Activated CD4-positive, CD25-positive, alpha-beta regulatory T cell (primary cell): Measurements from ENCODE around the gene NCOA5.
A peak's percentile ranks its signal among the peaks of the same experiment; 100 is the strongest.

Experiments used
- DNase-seq, 4 experiments: peaks; one replicate each; lab custom pipeline; 2025; lab: John Stamatoyannopoulos, UW

Gene NCOA5

DNA sequence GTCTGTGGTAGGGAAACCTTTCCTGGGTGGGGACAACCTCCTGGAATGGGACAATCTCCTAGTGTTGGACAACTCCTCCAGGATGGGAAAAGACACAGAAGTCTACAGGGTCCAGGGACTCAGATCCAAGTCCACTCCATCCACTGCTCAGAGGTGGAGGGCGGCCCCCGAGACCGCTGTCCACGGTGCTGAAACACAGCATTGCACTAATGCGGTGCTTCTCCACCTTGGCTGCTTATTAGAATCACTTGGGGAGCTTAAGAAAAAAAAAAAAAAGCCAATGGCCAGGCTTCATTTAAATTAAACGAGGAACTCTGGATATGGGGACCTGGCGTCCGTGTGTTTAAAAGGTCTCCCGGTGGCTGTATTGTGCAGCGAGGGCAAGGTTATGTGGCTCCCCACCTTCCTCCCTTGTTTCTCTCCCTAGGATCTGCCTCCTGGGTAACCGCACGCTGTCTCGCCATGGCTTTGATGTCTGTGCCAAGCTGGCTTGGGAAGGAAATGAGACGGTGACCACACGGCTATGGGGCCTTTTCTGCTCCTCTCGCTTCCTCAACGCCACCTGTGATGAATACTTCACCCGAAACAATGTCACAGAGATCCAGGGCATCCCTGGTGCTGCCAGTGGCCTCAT is 48.7 kb downstream of the NCOA5 start:
- peak in 2 of 4 experiments; percentile 12 to 14 for DNase-seq

DNA sequence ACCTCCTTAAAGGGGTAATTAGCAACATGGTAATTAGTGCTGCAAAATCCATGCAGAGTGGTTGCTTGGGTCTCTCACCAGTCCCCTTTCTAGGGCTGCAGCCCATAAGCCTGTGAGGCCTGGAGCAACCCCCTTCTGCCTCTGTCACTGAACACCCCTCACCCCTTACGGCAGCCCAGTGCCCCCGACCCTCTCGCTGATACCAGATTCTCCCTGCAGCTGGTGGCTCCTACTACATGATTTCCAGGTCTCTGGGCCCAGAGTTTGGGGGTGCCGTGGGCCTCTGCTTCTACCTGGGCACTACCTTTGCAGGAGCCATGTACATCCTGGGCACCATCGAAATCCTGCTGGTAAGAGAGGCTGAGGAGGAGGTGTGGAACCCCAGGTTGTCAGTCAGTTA is 52.7 kb downstream of the NCOA5 start:
- DNase-seq: no peak

DNA sequence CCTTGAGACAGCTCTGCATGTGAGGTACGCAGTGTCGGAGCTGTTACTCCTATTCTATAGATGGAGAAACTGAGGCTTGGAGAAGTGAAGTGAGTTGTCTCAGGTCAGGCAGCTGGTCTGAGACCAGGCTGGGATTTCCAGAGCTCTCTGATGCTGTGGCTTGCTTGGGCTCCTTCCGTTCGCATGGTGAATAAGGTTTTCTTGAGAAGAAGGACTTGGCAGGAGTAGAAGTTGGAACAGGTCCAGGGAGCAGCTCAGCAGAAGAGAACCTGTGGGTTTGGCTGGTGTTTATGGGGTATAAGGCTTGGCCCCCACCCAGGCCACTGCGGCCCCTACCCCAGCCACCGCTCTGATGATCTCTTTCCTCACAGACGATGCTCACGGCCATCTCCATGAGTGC is 53.4 kb downstream of the NCOA5 start:
- DNase-seq: no peak

DNA sequence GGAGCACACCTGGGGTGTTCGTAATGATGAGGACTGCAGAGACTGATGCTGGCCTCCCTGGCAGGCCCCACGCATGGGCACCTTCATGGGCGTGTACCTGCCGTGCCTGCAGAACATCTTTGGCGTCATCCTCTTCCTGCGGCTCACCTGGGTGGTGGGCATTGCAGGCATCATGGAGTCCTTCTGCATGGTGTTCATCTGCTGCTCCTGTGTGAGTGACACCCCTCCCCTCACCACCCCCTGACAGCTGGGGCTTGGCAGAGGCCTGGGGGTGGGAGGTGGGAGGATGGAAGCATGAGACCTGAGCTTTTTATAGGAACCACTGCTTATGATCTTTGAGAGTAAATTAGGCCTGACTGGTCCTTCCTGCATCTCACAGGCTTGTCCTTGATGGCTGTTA is 54.0 kb downstream of the NCOA5 start:
- no peak for DNase-seq

DNA sequence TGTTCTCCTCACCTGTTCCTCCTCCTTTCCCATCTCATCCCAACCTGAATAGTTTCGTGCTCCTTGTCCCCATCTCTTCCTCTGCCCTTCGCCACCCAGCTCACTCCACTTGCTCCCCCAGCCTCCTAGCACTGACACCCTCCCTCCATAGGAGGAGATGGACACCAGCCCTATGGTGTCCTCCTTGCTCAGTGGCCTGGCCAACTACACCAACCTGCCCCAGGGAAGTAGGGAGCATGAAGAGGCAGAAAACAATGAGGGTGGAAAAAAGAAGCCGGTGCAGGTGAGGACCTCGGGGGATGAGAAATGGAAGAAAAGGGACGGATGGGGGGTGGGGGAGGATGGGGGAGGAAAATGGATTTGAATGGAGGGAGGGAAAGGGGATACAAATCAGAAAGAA is 54.5 kb downstream of the NCOA5 start:
- DNase-seq: no peak

DNA sequence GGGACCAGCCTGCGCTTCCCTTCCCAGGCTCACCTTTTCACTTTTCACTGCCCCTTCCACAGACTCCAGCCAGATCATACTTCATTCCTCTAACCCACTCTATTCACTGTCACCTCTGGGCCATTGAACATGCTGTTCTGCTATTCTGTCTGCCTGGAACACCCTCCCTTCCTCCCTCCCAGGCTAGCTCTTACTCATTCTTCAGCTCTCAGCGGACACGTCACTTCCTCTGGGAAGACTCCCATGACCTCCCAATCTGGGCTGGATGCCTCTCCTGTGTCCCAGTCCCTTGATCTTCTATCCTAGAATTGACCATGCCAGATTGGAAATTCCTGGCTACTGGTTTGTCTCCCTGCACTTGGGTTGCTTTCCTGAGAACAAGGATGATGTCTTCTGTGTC is 55.7 kb downstream of the NCOA5 start:
- no peak for DNase-seq

DNA sequence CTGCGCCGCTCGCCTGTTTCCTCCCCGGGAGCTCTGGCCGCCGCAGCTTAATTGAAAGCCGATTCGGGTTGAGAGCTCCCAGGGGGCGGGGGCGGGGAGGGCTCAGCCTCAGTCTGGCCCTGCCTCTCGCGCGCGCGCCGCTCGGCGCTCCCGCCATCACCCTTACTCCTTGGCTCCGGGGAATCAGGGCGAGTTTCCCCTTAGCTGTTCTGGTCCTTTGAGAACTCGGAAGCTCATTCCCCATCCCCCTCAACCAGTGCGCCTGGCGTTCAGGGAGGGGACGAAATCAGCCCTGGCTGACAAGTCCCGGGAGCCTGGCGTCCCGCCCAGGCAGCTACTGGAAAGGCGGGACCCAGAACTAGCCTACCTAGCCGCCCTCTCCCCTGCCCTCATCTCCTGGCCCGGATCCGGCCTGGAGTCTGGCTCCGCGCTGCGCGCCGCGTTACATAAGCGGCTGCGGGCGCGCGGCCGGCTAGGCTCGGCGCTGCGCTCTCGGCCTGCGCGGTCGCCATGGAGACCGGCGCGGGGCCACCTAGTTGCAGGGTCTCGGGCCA is 58.0 kb downstream of the NCOA5 start:
- no peak for DNase-seq

DNA sequence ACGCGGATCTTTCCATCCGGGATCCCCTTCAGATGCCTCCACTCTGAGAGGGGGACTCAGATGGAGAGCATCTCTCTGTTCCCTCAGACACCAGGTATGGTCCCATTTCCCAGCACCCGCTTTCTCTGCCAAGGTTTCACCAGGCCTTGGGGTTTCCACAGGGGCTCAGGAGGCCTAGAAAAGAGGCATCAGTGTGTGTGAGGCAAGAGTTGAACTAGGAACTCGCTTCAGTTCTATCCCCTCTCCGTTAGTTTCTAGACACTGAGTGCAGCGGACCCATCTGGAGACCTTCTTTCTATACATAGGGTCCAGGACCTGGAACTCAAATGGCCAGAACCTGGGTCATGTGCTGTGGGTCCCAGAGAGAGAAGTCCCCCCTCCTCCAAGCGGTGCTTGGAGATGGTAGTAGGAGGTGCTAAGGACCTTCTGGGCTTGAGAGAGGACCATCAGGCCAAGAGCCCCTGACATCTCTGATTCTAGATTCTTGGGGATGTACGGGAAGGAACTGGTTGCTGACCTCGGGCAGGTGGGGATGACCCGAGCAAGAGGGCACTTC is 58.7 kb downstream of the NCOA5 start:
- no peak for DNase-seq

DNA sequence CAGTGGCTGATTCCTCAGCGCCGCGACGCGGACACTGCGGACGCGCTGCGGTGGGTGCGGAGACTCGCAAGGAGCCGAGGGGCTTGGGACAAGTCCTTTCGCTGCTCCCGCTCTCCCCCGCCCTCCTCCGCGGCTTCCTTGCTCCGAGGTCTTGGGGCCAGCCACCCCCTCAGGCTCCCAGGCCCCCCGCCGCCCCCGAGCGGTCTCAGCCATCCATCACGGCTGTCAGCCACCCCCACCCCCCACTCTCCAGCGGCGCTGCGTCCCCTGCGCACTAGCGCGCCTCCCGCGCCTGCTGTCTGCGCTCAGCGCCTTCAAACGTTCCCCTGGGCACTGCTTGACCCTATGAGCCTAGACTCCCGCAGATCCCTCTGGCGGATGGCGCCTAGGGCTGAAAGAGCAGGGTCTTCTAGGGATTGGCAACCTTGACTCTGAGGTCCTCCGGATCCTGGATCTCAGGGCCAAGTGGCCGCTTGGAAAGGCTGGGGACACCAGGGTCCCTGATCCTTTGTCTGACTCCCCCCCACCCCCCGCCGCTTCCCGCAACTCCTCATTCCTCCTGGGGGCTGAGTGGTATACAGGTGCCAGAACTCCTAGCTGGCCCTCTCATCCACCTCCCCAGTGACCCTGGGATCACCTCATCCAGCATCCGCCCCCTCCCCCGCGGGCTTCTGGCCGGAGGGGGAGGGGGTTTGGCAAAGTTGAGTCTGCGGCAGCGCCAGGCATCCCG is 59.3 kb downstream of the NCOA5 start:
- no peak for DNase-seq

DNA sequence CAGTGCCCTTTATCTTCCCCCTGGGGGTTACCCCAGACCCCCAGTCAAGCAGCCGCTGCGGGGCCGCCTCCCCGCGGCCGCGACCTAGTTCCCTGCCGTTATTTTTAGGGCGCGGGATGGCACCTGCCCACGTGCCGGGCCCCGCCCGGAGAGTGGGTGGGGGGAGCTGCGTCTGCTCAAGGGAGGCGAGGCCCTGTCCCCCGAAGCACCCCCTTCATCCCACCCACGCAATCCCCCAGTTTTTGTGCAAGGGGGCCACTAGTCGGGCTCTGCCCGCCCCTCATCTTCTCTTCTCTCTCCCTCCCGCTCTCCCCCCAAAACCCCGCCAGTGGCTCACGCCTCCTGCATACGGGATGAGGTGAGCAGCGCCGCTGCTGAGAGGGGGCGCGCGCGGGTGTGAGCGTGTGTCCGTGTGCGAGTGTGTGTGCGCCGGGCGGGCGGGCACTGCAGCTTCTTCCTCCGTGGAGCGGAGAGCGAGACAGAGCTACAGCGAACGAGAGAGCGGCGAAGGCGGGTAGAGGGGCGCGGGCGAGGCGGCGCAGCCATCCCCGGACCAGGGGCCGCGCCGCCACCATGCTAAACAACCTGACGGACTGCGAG is 60.9 kb downstream of the NCOA5 start, which contains the start of gene SLC12A5:
Gene SLC12A5, plus strand, starts transcription at position 444 of the 600 bp plus-strand sequence. Its CDS starts 130 bp downstream, at position 574.
- no peak for DNase-seq

DNA sequence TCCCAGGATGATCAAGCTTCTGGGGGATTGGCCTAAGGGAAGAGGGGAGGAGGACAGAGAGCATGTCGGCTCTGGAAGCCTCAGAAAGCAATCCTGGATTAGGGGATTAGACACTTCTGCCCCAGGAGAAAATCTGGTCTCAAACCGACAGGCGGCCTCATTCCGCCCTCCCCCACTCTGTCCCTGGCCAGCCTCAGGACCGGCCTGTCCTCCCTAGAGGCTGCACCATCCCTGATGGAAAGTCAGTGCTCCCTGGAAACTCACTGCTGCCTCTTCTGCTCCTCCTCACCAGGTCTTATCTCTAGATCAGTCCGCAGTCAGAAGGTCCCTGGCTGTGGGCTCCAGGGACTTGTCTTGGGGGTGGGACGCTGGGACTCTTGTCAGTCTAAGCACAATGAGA is 61.7 kb downstream of the NCOA5 start:
- DNase-seq: no peak

DNA sequence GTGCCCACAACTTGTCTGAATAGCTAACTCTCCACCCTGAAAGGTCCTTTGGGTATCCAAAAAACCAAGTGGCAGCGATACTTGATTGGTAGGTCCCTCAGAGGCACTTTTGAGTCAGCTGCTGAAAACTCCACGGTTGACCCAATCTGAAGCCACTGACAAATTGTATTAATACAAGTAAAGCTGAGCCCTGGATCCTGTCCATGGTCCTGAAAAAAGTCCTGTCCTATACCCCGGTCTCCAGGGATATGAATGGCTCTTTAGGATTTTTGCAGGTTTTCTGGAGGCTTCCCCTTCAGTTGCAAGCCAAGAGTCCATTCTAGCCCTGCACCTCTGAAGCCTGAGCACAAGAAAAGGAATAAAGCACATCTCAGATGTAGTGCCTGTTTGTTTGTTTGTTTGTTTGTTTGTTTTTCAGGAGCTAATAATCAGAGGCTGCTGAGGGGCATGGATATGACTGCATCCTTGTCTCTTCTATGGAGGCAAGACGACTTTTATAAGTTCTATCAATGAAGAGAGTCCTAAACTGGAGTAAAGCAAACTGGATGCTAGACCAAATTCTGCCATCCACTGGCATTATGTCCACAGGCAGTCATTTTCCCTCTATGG is 62.4 kb downstream of the NCOA5 start:
- DNase-seq: no peak

DNA sequence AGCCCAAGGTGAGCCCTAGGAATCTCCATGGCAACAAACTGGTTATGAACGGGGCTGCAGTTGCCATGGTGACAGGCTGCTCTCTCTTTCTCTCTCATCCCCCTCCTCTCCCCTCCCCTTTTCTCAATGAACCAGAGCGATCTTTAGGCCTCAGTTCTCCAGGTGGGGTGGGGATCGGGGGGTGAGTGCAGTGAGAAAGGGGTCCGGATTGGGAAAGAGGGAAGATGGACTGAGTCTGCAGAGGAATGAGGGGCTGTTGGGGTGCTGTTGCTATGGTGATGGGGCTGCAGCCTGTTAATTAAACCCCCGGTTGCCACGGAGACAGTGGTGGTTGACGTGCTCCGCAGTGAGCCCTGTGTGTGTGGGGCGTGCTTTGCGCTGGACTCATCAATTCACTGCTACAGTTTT is 64.4 kb downstream of the NCOA5 start:
- DNase-seq: no peak

DNA sequence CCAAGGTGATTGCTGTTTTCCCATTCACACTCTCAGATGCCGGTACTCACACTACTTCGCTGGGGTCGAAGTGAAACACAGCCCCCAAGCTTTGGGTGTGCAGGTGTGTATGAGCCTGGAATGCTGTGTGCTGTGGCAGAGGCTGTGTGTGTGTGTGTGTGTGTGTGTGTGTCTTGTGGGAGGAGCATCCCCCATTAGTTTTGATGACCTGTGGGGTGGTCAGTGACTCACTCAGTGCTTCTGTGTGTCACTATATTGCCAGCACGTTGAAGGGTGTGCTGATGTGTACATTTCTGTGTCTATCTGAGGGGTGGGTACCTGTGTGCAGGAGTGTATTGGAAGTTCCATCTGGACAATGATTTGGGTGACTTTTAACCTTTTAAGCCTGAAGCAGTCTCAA is 65.8 kb downstream of the NCOA5 start:
- no peak for DNase-seq

DNA sequence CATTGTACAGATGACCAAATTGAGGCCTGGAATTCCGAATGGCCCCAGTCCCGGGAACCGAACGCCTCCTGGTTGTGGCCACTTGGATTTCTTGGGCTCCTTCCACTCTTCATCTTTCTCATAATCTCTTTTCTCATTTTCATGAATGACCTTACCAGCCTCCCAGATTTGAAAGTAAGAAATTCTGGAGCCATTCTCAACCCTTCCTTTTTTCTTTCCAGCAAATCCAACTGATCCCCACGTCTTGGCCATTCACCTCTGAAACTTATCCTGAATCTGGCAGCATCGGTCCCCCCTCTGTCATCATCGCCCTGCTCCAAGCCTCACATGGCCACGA is 66.6 kb downstream of the NCOA5 start:
- DNase-seq: no peak

DNA sequence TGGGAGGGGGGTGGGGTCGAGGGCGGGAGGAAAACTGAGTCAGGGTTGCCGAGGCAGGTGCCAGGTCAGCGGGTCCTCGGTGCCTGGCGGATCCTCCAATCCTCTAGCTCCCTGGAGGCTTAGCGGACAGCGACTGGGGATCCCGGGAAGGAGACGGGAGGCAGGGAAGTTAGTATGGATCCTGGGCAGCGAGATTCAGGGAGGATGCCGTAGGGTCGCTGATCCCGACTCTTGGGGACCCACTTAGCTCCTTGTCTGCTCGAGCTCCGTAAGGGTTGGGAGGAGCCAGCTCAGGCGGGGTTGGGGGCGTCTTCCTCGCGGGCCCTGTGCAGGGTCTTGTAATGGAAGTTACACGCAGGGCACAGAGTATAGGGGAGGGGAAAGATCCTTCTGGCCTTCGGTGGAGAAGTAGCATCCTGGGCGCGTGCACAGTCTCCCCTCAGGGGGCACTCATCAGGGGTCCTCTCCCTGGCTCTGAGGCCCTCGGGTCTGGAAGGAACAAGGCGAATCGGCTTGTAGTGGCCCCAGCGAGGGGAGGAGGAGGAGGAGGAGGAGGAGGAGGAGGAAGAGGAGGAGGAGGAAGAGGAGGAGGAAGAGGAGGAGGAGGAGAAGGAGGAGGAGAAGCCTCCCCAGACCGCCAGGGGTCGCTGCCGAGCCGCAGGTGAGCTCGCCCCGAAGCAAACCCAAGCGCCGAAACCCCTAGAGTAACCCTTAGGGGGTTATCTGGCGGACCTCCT is 67.2 kb downstream of the NCOA5 start:
- peak; percentile 59 to 71 (median 70) for DNase-seq

DNA sequence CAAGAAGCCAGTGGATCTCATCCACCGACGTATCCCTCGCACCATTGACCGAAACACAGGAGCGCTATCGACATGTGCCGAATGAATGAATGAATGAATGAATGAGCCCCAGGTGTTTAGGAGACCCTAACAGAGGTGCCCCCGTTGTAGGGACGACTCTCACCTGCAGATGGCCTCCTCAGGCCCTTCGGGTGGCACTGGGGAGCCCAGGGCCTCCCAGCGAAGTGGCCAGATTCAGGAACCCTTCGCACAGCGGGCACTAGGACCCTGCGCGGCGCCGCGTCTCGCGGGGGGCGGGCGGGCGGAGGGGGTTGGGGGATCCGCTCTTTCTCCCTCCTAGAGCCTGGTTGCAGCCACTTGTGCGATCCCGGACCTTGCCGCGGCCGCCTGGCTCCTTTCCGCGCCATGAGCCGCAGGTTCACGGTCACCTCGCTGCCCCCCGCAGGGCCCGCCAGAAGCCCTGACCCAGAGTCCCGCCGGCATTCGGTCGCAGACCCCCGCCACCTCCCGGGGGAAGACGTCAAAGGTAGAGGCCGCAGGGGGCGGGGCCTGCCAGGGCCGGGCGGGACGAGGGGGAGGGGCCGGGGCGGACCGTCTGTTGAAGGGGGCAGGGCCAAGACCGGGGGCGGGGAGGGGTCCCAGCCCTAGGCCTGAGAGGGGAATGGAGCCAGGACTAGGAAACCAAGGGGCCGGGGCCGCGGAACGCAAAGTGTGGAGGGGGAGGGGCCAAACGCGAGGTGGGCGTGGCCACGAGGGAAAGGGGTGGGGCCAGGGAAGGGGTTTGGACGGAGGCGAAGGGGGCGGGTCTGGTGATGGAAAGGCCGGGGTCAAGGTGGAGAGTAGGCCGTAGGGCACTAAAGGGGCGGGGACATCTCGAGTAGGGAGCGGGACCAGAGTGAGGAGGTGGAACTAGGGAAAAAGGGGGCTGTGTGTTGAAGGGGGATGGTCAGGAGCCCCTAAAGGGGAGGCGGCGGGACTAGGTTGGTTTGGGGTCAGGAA is 68.1 kb downstream of the NCOA5 start:
- DNase-seq: no peak

DNA sequence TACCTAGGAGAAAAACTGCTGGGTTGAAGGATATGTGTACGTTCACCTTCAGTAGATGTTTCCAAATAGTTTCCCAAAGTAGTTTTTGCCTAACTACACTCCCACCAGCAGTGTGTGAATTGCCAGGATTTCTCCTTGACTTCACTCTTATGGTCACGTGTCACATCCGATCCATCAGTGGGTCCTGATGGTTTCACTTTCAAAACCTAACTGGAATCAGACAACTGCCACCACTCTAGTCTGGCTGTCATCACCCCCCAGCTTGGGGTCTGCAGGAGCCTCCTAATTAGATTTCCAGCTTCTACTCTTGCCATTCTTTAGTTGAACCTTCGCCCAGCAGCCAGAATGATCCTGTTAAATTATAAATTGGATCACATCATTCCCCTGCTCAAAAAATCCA is 69.2 kb downstream of the NCOA5 start:
- DNase-seq: no peak

DNA sequence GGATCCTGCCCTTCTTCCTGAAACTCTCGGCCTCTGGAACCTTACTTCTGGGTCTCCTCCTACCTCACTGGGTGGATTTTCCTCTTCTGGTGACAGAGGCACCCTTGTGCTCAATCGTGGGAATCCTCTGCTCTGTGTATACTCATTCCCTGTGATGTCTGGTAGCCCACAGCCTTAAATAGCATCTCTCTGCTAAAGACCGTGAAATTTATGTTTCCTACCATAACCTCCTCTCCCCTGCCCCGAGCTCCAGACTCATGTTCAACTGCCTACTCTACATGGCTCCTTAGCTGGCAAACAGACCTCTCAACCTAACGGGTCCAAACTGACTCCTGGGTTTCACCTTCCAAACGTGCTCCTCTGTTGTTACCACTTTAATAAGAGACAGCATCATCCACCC is 71.2 kb downstream of the NCOA5 start:
- no peak for DNase-seq

DNA sequence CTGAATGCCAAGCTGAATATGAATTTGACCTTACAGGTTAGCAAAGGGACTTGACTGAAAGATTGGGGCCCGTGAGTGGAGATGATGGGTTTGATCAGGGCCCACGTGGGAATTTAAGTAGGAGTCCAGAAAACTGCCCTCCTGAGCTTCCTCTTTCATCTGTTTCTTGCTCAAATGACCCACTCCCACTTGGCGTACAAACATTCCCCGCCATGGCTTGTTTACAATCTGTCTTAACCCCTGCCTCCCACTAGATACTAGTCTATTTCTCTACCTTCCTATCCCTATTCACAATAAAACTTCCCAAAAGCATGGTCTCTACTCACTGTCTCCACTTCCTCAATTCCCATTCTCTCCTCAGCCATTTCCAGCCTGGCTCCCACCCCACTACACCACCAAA is 71.7 kb downstream of the NCOA5 start:
- no peak for DNase-seq

DNA sequence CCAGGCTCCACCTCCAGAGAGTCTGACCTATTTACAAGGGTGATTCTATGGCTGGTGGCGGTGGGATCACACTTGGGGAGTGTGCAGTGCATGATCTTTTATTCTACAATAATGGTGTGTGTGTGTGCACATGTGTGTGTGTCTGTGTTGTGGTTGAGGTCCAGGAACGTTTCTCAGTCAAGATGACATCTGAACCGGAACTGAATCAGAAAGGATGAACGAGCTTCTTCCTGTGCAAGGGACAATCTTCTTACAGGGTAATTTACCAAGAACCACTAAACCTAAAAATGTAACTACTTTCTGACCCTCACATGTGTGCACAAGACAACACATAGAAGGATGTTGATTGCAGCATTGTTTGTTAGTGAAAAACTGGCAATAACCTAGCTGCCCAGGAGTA is 72.5 kb downstream of the NCOA5 start:
- DNase-seq: no peak
